Stimulated activated CD4-positive, alpha-beta T cell treated with anti-CD3 and anti-CD28 coated beads, Interleukin-12 subunit alpha, Interleukin-12 subunit beta, amount 100 ng/mL, for 4 hours (primary cell): Measurements from ENCODE around the gene SRP14.

ENCODE experiments used
- DNase-seq: peaks from one replicate; pipeline ENCODE4 v3.0.0-alpha.2; 2020

The SRP14 gene

GRCh38 chr15:40067921-40068624 is 29.1 kb upstream of the SRP14 start:
- DNase-seq: no peak

- DNase-seq: no peak
These were observed 27.6 kb upstream of the SRP14 start for GRCh38 chr15:40066589-40066988.

- DNase-seq: no peak
These were observed 26.2 kb upstream of the SRP14 start for GRCh38 chr15:40065166-40065565.

GRCh38 chr15:40064231-40064894 is 25.4 kb upstream of the SRP14 start:
- no peak for DNase-seq

GRCh38 chr15:40063563-40064011 is 24.6 kb upstream of the SRP14 start:
- DNase-seq: no peak

GRCh38 chr15:40062816-40063562 is 24.0 kb upstream of the SRP14 start:
- DNase-seq: no peak

- DNase-seq: no peak
These were observed 22.4 kb upstream of the SRP14 start for GRCh38 chr15:40061212-40061901.

GRCh38 chr15:40060236-40060961 is 21.4 kb upstream of the SRP14 start:
- DNase-seq: no peak

- DNase-seq: no peak
These were observed 20.8 kb upstream of the SRP14 start for GRCh38 chr15:40059821-40060220.

GRCh38 chr15:40058476-40059140 is 19.6 kb upstream of the SRP14 start:
- DNase-seq: no peak

- DNase-seq: no peak
These were observed 16.8 kb upstream of the SRP14 start for GRCh38 chr15:40055576-40056293.

- DNase-seq: no peak
These were observed 16.0 kb upstream of the SRP14 start for GRCh38 chr15:40054855-40055575.

- DNase-seq: no peak
These were observed 15.5 kb upstream of the SRP14 start for GRCh38 chr15:40054605-40054854.

- DNase-seq: no peak
These were observed 15.0 kb upstream of the SRP14 start for GRCh38 chr15:40053831-40054604.

GRCh38 chr15:40053079-40053830 is 14.3 kb upstream of the SRP14 start:
- DNase-seq: no peak

GRCh38 chr15:40052604-40053003 is 13.6 kb upstream of the SRP14 start:
- no peak for DNase-seq

GRCh38 chr15:40051616-40052415 is 12.8 kb upstream of the SRP14 start:
- no peak for DNase-seq

GRCh38 chr15:40050788-40051470 is 11.9 kb upstream of the SRP14 start:
- no peak for DNase-seq
